Cerebellar cortex (tissue), 1 donor: Measurements from ENCODE around the gene CRYM.
"Not testable (repeated sequence)": the region's sequence is repeated elsewhere in the genome, so short reads cannot be mapped to it uniquely, and the experiment has no call there.

ENCODE experiments used
- DNase-seq: peaks from one replicate; pipeline ENCODE4 v3.0.0-alpha.2; 2015; ENCODE audit warnings: low spot score

CRYM gene

DNA sequence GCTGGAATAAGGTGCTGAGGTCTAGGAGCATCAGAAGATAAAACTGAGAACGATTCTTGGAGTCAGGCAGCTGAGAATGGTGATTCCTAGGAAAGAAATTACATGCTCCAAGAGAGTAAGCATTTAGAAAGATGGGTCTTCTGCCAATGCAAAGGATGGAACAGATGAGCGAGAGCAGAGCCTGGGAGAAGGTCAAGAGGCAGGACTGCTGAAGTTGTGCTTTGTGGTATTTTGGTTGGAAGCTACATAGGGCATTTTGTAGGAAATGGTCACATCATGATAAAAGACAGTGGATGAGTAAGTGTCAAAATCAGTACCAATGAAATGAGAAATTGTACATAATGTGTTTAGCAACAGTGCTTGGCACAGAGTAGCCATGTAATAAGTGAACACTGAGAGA lies 1.4 kb upstream of the CRYM start:
- DNase-seq: peak; percentile 63

DNA sequence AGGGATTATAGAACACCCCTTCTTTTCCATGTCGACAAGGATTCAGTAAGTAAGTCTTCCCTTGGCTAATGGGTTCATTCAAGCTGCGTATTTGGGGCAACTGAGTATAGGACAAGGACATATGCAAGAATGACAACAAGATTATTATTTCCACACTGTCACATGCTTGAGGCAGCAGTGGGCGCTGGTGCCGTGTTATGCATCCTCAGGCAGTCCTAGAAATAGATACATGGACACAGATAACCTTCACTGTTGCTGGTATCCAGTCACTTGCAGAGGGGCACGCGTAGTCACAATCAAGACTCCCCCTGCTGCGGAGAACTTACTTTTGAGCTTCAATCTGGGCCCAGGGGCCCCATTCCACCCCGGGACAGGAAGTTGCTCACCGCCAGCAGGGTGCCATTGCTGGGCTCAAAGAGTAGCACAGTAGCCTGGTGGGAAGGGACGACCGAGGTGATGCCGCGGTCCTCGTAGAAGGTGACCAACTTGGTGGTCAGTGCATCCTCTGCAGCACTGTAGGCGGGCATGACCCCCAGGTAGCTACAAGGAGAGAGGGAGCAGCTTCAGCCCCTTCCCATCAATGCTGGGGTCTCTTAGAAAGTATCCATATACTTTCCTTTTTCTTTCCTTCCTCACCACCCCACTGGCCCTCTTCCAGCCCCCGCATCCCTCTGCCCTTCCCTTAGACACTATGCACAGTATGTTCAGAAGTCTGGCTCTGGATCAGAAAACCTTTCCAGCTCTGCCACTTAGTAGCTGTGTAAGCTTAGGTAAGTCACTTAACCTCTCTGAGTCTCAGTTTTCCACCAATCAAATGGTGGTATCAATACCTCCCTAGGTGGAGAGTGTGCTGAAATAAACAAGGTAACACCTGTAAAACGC lies 804 bp downstream of the CRYM start:
- peak; percentile 78 for DNase-seq

- DNase-seq: peak; percentile 25
Observed at GRCh38 chr16:21276090-21276489, 2.0 kb downstream of the CRYM start.

- peak; percentile 8 for DNase-seq
Observed at GRCh38 chr16:21275529-21275928, 2.6 kb downstream of the CRYM start.

DNA sequence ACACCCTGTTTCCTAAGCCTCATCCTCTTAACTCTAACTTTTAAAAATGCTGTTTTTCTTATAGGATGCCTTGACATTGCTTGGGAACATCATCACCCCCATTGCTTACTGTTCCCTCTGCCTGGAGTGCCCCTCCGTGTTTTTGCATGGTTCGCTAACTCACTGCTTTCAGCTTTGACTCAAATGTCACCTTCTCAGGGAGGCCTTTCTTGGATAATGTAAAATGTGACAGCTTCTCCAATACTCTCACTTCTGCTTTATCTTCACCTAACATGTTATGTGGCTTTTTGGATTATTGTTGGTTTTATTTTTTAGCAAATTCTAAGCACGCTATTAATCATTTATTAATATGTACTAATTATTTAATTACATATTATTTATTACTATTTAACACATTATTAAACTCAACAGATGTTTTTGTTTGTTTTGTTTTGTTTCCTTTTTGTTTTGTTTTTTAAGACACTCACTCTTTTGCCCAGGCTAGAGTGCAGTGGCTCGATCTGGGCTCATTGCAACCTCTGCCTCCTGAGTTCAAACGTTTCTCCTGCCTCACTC lies 3.8 kb downstream of the CRYM start:
- peak; percentile 11 for DNase-seq

DNA sequence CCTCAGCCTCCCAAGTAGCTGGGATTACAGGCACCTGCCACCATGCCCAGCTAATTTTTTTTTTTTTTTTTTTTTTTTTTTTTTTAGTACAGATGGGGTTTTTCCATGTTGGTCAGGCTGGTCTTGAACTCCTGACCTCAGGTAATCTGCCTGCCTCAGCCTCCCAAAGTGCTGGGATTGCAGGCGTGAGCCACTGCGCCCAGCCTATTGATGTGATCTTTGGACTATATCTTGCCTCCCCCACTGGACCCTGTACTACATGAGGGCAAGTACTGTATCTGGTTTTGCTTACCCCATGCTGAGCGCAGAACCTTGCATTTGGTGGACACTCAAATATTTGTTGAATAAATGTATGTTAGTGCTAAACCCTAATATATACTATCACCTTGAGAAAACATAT lies 5.3 kb downstream of the CRYM start:
- not testable (repeated sequence) for DNase-seq

DNA sequence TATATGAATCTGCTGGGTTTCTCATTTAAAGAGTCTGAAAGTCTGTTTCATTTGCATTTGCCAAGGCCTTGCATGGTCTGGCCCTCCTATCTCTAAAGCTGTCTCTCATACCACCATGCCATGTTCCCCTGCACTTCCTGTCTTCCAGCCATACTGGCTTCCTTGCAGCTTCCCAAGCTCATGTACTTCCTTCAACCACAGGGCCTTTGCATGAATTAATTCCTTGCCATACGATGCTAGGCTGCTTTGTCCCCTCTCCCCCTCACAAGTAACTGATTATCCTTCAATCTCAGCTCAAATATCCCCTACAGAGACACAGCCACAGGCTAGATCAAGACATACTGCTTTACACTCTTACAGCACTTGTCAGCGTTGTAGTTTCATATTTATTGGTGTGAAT lies 5.8 kb downstream of the CRYM start:
- DNase-seq: no peak

DNA sequence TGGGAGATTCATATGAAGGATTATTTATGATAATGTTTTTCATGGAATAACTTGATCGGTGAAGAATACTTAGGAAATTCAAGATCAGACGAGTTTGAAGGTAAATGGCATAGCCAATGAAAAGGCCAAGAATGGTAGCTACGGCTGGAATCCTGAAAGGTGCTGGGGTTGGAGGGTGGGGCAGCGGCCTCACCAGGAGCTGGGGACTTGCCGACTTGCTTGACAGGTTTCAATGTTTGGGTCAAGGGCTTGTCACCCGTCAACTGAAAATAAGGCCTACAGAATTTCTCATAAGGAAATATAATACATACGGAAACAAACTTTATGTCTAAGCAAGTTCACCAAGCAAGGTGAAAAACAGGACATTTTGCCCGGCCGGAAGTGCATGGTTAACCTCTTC lies 9.9 kb downstream of the CRYM start:
- DNase-seq: no peak

- no peak for DNase-seq
Observed at GRCh38 chr16:21267298-21267697, 10.8 kb downstream of the CRYM start.

DNA sequence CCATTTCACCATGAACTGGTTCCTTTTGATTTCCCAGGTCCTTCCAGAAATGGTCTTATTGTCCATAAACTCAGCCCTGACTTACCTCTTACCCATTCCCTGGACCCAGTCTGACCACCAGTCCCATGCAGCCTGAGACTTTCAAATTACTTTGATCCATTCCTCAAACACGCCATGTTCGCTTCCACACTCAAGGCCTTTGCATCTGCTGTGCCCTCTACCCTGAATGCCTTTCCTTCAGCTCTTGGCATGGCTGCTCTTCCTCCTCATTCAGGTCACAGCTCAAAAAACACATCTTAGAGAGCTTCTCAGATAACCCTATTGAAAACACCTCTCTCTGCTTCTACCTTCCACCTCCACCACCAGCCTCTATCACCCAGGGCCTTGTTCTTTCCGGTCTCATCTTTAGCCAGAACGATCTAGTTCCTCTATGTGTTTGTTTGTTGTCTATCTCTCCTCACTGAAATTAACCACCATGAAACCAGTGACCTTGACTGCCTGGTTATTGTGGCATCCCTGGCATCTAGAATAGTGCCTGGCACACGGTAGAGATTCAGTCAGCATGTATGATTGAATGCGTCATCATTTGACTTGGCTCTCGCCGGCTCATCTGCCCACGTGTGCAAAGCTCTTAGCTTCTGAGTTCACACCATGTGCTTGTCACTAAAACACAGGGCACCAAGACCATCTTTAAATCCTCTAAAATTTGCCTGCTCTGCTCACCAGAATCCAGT lies 12.8 kb downstream of the CRYM start:
- DNase-seq: peak; percentile 72

- DNase-seq: peak; percentile 91
Observed at GRCh38 chr16:21264571-21265036, 13.5 kb downstream of the CRYM start.

DNA sequence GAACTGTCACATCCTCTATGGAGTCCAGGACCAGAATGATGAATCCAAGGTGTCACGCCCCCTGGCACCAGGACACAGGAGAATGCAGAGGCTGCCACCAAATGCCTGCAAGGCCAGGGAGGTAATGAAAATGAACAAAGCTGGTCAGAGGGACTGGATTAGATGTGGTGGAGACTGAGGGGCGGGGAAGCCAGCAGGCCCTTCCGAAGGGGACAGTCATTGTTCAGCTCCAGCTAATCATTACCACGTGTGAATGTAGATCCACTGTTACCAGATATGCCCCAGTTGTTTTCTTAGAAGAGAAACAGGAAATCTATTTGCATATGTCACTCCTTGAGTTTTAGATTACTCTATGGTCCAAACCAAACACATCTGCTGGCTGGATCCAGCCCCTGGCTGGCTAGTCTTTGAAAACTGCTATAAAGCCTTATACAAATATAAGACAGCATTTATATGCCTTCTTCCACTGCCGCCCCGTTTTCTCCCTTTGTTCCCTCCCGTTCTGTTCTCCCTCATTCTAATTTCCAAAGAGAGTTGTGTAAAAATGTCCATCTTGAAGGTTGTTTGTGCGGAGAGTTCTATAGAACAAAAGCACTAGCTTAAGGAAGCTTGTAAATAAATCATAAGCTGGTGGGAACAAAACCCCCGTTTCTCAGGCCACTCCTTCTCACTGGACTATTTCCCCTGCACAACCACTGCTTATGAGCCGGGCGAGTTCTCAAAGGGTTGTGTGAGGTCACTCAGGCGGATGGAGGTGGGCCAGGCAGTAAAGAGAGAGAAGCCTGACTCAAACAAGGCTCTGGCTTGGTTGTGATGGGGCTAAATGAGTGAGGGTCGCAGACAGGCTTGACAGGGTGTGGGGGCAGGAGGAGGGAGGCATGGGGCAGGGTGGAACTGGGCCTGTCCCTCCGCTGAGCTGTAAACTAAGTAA lies 14.2 kb downstream of the CRYM start:
- DNase-seq: no peak

GRCh38 chr16:21262779-21263639 lies 15.1 kb downstream of the CRYM start:
- no peak for DNase-seq

- DNase-seq: peak; percentile 83
Observed at GRCh38 chr16:21260870-21261791, 17.0 kb downstream of the CRYM start.

GRCh38 chr16:21257284-21257683 lies 20.8 kb downstream of the CRYM start:
- no peak for DNase-seq

GRCh38 chr16:21256636-21257035 lies 21.5 kb downstream of the CRYM start:
- no peak for DNase-seq

- DNase-seq: no peak
Observed at GRCh38 chr16:21253470-21253869, 24.6 kb downstream of the CRYM start.

DNA sequence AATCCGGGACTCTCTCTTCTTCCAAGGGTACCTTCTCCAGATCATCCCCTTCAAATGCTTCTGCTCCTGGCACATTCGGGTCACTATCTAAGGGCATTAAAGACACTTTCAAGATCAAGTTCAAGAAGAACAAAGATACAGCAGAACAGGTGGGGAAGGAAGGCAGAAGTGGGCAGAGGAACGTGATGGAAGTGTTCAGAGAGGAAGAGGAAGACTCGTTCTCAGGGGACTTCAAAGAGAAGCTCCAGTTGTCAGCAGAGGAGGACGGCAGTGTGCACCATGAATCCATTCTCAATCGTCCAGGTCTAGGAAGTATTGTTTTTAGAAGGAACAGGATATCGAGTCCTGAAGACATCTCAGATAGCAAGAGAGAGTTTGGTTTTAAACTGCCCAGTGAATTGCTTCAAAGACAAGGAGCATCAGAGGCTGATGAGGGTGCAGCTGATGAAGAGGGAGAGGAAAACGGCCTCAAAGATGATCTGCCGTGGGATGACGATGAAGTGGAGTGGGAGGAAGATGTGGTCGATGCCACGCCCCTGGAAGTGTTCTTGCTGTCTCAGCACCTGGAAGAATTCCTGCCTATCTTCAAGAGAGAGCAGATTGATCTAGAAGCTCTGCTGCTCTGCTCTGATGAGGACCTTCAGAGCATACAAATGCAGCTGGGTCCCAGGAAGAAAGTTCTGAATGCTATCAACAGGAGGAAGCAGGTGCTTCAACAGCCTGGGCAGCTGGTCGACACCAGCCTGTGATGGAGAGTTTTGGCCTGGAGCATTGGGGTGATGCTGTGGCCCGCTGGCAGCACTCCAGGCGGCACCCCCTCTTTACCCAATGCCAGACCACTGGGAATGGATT lies 27.8 kb downstream of the CRYM start:
- no peak for DNase-seq

DNA sequence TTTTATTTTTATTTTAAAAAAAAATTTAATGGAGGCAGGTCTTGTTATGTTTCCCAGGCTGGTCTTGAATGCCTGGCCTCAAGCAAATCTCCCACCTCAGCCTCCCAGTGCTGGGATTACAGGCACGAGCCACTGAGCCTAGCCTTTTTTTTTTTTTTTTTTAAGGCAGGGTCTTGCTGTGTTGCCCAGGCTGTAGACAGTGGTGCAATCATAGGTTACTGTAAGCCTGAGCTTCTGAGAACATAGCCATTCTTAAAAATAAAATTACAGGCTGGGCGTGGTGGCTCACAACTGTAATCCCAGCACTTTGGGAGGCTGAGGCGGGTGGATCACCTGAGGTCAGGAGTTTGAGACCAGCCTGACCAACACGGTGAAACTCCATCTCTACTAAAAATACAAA lies 29.9 kb downstream of the CRYM start:
- DNase-seq: not testable (repeated sequence)
